ENCODE results near the gene MYRF. TPM values are rescaled to one million over a fixed set of nuclear protein-coding genes. Genes with fewer than 3 reads are reported as not detected.
A peak's percentile ranks its signal among the peaks of the same experiment; 100 is the strongest.

The MYRF gene
- total RNA-seq, 1 donor from 2014 or later: 1.9 TPM

- H3K4me3 ChIP-seq: no peak overlapping the region
- H3K9me3 ChIP-seq (ENCODE audit: low read depth): no peaks in the 10 kb centered on the region
- H3K27me3 Mint-ChIP-seq (ENCODE audit: insufficient read depth, low read depth): peaks cover 7% of the 10 kb centered on the region
- H3K4me2 ChIP-seq: no peak overlapping the region
- H3K79me2 ChIP-seq (ENCODE audit: low read depth): no peaks in the 10 kb centered on the region
- H3K4me1 Mint-ChIP-seq: peaks cover 7% of the 10 kb centered on the region
- TF ChIP-seq EZH2phosphoT487 (IDR thresholded peaks at IDR 0.05) (no peak), CTCF (IDR thresholded peaks at IDR 0.05) (no peak), EZH2 (IDR thresholded peaks at IDR 0.05) (no peak)
- peaks cover 16% of the 10 kb centered on the region for H4K20me1 ChIP-seq (ENCODE audit: low read depth)
- H3K36me3 Mint-ChIP-seq: peaks cover 11% of the 10 kb centered on the region
- no peak overlapping the region for H3K9ac ChIP-seq
- no peaks in the 10 kb centered on the region for H3K9me3 Mint-ChIP-seq
- H2AFZ ChIP-seq (replicated peaks): no peak overlapping the region
- H3K4me3 Mint-ChIP-seq: no peak overlapping the region
- no peaks in the 10 kb centered on the region for H3K27me3 ChIP-seq
- peaks cover 7% of the 10 kb centered on the region for H3F3A ChIP-seq (ENCODE audit: low read depth)
- H3K4me1 ChIP-seq: no peaks in the 10 kb centered on the region
- H3K27ac ChIP-seq: no peak overlapping the region
- H3K27ac Mint-ChIP-seq: no peak overlapping the region
- no peaks in the 10 kb centered on the region for H3K36me3 ChIP-seq
- DNase-seq (ENCODE audit: low spot score): no peak
Measured at GRCh38 chr11:61784506-61784805, 32.0 kb downstream of the MYRF start.

GRCh38 chr11:61785837-61786402 is 33.5 kb downstream of the MYRF start:
- no peak overlapping the region for H3K27ac ChIP-seq

GRCh38 chr11:61787928-61788491 is 35.6 kb downstream of the MYRF start:
- Mint-ChIP-seq H3K27me3 (ENCODE audit: insufficient read depth, low read depth) (peaks cover 6% of the 10 kb centered on the region), H3K27ac (no peak overlapping the region)
- H3K36me3 ChIP-seq: no peaks in the 10 kb centered on the region

More at GRCh38 chr11:61785837-61786402, 33.5 kb downstream of the MYRF start:
- H3K27me3 Mint-ChIP-seq (ENCODE audit: insufficient read depth, low read depth): peaks cover 7% of the 10 kb centered on the region
- Histone ChIP-seq H3F3A (ENCODE audit: low read depth) (peaks cover 9% of the 10 kb centered on the region), H3K4me1 (no peaks in the 10 kb centered on the region), H3K4me3 (no peak overlapping the region), H3K36me3 (no peaks in the 10 kb centered on the region), H3K27me3 (no peaks in the 10 kb centered on the region), H3K4me2 (no peak overlapping the region), H3K9ac (no peak overlapping the region), H3K79me2 (ENCODE audit: low read depth) (peaks cover 6% of the 10 kb centered on the region), H2AFZ (replicated peaks) (no peak overlapping the region), H4K20me1 (ENCODE audit: low read depth) (peaks cover 16% of the 10 kb centered on the region), H3K9me3 (ENCODE audit: low read depth) (no peaks in the 10 kb centered on the region)
- no peaks in the 10 kb centered on the region for H3K9me3 Mint-ChIP-seq
- H3K4me1 Mint-ChIP-seq: peaks cover 7% of the 10 kb centered on the region
- H3K27ac Mint-ChIP-seq: no peak overlapping the region
- peaks cover 20% of the 10 kb centered on the region for H3K36me3 Mint-ChIP-seq
- no peak overlapping the region for H3K4me3 Mint-ChIP-seq
- no peak for DNase-seq (ENCODE audit: low spot score)
- no peak for TF ChIP-seq EZH2 (IDR thresholded peaks at IDR 0.05)
- TF ChIP-seq CTCF (IDR thresholded peaks at IDR 0.05): no peak
- TF ChIP-seq EZH2phosphoT487 (IDR thresholded peaks at IDR 0.05): no peak

More at GRCh38 chr11:61787928-61788491, 35.6 kb downstream of the MYRF start:
- Histone ChIP-seq H3K4me2 (no peak overlapping the region), H3K27me3 (no peaks in the 10 kb centered on the region), H3K79me2 (ENCODE audit: low read depth) (peaks cover 23% of the 10 kb centered on the region), H2AFZ (replicated peaks) (no peak overlapping the region), H3F3A (ENCODE audit: low read depth) (peaks cover 11% of the 10 kb centered on the region), H3K4me3 (no peak overlapping the region), H3K4me1 (peaks cover 6% of the 10 kb centered on the region), H4K20me1 (ENCODE audit: low read depth) (peaks cover 16% of the 10 kb centered on the region), H3K9ac (no peak overlapping the region), H3K9me3 (ENCODE audit: low read depth) (no peaks in the 10 kb centered on the region), H3K27ac (no peak overlapping the region)
- DNase-seq (ENCODE audit: low spot score): peak; percentile 79
- no peak for TF ChIP-seq EZH2phosphoT487 (IDR thresholded peaks at IDR 0.05)
- TF ChIP-seq EZH2 (IDR thresholded peaks at IDR 0.05): no peak
- peak; percentile 70 for TF ChIP-seq CTCF (IDR thresholded peaks at IDR 0.05)
- Mint-ChIP-seq H3K4me1 (peaks cover 13% of the 10 kb centered on the region), H3K9me3 (no peaks in the 10 kb centered on the region), H3K4me3 (no peak overlapping the region), H3K36me3 (peaks cover 20% of the 10 kb centered on the region)

Data from neural progenitor cell (in vitro differentiated cells).